SW480 (cell line): ENCODE data around the gene KRTAP17-1.

Experiments used
- DNase-seq: peaks from one replicate; pipeline ENCODE4 v3.0.0-alpha.2; 2016; ENCODE audit warnings: low spot score

The KRTAP17-1 gene

DNA sequence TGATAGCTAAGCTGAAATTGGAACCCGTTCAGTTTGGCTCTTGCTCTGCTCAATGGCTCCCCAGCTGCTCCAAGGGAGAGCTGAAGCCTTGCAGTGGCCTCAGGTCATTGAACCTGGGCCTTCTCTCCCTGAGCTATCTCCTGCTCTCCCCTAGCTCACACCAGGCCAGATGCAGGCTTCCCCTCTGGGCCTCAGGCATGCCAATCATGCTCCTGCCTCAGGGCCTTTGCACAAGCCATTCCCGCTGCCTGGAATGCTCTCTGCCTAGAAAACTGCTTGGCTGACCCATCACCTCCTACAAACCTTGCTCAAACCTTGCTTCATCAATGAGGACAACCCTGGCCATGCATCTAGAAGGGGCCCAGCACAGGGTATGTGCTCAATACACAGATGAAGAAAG lies 16.7 kb upstream of the KRTAP17-1 start:
- no peak for DNase-seq

- no peak for DNase-seq
Observed at GRCh38 chr17:41331606-41332005, 16.1 kb upstream of the KRTAP17-1 start.

- peak; percentile 73 for DNase-seq
Observed at GRCh38 chr17:41329279-41329948, 13.9 kb upstream of the KRTAP17-1 start.

DNA sequence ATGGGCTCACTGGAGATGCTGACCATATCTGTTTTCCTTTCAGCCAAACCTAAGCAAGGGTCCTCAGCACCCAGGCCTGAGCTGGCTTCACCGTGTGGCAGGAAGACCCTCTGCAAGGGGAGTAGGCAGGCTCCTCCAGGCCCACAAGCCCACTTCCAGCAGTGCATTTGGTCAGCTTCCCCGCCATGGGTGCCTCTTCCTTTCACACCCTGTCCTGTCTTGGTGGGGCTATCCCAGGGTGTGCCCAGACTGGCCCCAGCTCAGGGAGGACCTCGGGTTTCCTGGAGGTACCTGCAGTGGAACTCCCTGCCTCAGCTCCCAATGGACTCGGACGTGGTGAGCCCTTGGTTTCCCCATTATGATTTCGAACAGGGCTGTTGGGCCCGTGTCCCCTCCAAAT lies 12.7 kb upstream of the KRTAP17-1 start:
- no peak for DNase-seq

DNA sequence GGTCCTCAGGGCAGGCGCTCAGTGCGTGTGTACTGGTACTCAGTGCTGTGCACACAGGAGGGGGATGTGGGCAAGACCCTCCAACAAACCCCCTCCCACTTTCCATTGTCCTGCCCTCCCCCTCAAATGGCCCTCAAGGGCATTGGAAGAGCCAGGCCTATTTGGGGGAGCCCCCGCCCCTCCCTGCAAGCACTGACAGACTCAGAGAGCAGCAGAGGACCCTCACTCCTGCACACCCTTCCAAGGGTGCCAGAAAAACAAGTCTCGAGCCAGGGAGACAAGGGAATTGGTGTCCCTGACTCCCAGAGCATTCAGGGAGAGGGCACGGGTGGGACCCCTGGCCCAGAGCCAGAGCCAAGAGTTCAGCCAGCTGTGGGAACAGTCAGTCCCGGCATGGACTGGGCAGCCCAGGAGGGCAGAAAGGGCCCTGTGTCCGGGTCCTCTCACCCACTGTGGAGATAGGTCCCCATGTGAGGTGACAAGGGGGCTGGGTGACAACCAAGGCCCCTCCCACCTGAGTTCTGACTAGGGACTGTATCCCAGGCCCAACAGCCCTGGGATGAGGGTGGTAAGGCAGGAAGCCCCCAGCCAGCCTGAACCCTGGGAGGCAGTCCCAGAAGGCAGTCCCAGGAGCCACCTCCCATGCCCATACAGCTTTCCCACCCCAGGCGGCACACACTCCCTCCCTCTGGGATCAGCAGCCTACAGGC lies 12.1 kb upstream of the KRTAP17-1 start:
- no peak for DNase-seq

DNA sequence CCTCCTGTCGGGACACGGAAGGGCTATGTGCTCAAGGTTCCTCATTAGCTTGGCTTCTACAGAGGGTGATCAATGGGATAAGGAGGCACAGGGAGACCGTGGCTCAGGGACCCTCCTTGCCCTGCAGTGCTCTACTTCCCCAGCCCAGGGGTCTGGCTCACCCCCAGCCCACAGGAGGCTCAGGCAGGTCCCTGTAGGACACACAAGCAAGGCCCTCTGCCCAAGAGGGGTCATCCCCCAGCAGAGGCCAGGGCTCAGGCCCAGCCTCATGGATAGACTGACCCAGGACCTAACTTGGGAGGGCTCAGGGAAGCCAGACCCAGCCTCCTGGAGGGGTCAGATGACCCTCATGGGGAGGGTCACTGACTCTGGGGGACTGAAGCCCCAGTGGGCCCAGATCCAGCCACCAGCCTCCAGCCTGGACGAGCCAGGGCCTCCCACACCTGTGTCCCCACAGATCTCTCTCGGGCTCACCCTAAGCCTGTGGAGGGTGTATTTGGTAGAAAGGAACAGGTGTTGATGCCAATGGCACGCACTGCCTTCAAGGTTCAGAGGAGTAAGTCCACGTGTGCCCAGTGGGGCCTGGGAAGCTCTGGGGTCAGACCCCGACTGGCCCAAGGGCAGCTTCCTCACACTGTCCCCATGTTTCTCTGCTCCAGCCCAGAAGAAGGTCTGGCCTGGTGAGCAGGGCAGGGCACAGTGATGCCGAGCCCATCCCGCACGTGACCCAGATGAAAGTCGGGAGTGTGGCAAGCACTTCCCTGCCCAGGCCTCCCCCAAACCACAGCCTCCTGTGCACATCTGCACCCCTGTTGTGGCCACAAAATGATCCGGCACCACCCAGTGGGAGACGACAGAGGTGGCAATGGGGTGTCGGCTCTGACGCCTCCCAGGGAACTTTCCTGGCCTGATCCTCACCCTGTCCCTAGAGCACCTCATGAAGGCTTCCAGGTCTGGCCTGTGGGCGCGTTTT lies 10.9 kb upstream of the KRTAP17-1 start:
- peak; percentile 78 for DNase-seq

- DNase-seq: no peak
Observed at GRCh38 chr17:41325611-41326010, 10.1 kb upstream of the KRTAP17-1 start.

- no peak for DNase-seq
Observed at GRCh38 chr17:41325126-41325525, 9.6 kb upstream of the KRTAP17-1 start.

DNA sequence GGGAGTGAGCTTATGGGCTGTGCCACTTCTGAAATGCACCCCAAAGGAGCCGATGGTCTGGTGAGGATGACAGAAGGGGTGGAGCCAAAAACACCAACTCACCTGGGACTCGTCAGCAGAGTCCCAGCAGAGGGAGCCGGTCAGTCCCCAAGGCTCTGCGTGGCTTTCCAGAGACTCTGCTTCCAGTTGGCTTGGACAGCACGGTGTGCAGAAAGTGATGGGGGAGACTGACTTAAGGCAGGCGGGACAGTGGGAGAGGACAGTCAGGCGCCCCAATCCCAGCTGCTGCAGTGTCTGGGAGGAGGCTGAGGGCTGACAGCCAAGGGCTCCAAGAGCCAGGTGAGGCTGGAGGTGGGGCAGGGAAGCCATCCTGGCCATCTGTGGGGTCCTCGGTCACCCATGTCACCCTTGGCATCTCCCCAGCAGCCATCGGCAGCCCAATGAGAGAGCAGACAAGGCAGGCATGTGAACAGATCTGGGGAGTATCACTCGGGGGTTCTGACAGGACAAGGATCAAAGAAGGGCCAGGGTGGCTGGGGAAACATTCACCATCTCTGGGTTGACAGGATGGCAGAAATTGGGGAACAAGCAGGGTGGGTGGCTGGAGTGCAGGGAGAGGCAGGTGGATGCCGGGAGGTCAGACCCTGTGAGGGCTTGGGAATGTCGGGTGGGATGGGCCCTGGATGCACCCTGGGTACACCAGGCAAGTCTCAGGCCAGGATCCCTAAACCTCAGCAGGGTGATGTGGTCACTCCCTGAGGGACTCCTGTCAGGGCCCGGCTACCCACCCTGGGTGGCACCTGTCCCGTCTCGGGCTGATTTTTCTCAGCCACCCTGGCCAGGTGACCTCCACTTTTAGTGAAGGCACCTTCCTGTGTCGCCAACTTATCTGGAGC lies 8.9 kb upstream of the KRTAP17-1 start:
- DNase-seq: peak; percentile 74

DNA sequence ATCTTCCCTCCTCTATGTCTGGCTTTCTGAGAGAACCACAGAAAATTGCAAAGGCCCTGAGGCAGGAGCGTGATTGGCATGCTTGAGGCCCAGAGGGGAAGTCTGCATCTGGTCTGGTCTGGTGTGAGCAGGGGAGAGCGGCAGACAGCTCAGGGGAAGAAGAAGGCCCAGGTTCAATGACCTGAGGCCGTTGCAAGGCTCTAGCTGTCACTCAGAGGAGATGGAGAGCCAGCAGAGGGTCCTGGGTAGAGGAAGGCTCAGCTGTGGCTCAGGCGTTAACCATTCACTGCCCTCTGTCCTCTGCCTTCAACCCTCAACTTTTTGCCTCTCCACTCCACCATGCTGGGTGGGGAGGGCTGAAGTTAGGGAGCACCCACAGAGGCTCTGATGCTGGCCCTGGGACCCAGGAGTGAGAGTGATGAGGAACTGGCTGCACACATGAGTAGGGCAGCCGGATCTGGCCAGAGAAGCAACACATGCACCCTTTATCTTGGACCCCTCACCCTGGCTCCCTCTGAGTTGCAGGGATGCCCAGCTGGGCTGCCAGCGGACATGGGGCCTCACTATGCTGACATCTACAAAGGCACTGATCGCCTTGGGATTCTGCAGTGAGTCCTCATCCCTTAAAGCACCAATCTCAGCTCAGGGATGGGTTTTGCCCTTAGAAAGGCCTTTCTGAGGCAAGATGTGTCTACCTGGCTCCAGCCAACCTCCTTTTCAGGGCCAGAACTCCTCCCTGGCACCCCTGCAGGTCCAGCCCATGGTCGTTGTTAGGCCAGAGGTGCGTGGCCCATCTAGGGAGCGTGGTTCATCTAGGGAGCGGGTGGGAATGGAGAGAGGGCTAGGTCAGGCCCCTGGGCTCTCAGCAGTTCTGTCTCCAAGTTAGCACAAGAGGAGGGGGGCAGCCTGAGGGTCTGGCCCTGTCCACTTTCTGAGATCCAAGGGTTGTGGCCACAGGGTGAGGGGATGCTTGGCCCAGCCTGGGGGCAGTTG lies 7.7 kb upstream of the KRTAP17-1 start:
- DNase-seq: no peak

GRCh38 chr17:41322094-41322902 lies 6.8 kb upstream of the KRTAP17-1 start:
- peak; percentile 67 for DNase-seq

DNA sequence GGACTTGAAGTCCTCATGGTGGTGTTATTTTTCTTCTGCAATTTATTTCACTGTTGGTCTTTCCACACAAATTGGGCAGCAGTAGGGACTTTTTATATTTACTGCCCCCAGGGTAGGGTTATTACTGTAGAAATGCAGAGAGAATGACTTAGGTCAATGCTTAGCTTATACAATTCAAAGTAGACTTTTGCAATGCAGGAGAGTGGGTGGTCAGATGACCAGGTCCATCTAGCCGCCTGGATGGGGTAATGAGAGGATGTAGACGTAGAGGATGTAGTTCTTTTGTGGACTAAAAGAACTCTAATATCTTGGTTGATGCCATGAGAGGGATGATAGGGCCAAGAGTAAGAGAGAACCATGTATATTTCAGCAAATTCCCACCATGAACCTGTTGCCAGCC lies 2.7 kb upstream of the KRTAP17-1 start:
- no peak for DNase-seq

DNA sequence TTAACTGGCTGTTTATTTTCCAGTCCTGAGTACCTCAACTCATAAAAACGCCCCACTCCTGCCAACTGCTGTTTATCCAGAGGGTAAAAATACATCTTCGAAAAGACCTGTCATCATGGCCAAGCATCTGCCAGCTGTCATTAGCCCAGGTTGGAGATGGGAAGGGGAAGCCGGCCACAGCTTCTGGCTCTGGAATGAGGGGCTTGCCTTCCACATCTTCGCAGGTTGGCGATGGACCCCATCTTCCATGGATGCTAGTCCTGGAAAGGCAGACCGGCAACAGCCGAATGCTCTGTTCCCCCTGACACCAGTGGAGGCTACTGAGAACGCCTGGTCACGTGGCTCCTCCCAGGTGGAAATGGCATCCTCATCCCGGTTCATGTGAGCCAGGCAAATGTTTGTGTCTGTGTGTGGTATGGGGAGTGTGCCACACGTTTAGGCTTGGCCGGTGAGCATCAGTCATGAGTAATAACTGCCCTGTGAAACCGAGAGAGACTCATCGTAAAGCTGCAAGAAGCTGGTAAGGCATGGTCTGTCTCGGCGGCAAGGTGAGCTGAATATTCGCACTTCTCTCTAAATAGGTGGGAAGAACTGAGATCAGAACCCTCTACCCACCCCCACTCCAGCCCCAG lies 420 bp upstream of the KRTAP17-1 start:
- no peak for DNase-seq

- DNase-seq: no peak
Observed at GRCh38 chr17:41311111-41311510, 4.4 kb downstream of the KRTAP17-1 start.

GRCh38 chr17:41308918-41309359 lies 6.6 kb downstream of the KRTAP17-1 start, which contains the start of gene KRTAP16-1:
TSS of gene KRTAP16-1 (minus strand) at chr17:41309309. CDS start at chr17:41309253, 56 bp downstream.
- DNase-seq: no peak

DNA sequence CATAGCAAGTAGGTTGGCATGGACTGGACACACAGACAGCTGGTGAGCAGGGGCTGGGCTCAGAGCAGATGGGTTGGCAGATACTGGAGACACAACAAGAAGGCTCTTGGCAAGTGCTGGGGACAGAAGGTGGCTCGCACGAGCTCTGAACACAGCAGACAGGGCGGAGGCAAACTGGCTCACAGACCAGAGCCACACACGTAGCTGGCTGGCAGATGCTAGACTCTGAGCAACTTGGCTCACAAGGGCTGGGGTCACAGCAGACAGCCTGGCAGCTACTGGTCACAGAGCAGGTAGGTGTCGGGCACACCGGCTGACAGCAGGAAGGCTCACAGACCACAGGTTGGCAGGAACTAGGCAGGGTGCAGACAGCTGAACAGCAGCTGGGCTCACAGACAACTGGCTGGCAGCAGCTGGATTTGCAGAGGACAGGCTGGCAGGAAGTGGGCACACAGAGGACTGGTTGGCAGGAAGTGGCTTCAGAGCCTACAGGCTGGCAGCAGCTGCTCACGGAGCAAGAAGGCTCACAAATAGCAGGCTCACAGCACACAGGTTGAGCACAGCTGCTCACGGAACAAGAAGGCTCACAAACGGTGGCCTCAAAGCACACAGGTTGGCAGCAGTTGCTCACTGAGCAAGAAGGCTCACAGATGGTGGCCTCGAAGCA lies 7.1 kb downstream of the KRTAP17-1 start:
- peak; percentile 60 for DNase-seq

- DNase-seq: no peak
Observed at GRCh38 chr17:41307647-41308046, 7.9 kb downstream of the KRTAP17-1 start.

DNA sequence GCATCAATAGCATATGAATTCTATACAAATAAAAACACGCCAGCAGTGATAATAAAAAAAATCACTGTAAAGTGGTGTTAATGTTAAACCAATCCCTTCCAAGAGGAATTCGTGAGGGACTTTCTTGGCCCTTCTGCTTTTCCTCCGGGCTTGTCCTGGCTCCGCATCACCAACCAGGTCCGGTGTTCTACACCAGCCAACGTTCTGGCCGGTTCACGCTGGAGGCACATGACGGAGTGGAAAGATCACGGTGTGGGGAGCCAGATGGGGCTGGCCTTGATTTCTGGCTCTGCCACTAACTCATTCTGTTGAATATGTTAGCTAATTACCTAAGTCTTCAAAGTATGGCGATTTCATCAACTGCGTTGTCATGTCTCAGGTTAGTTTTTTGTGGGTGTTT lies 11.4 kb downstream of the KRTAP17-1 start:
- DNase-seq: no peak
